ENCODE results near the gene RASA3.
"Not testable (repeated sequence)": the region's sequence is repeated elsewhere in the genome, so short reads cannot be mapped to it uniquely, and the experiment has no call there.

Gene RASA3

DNA sequence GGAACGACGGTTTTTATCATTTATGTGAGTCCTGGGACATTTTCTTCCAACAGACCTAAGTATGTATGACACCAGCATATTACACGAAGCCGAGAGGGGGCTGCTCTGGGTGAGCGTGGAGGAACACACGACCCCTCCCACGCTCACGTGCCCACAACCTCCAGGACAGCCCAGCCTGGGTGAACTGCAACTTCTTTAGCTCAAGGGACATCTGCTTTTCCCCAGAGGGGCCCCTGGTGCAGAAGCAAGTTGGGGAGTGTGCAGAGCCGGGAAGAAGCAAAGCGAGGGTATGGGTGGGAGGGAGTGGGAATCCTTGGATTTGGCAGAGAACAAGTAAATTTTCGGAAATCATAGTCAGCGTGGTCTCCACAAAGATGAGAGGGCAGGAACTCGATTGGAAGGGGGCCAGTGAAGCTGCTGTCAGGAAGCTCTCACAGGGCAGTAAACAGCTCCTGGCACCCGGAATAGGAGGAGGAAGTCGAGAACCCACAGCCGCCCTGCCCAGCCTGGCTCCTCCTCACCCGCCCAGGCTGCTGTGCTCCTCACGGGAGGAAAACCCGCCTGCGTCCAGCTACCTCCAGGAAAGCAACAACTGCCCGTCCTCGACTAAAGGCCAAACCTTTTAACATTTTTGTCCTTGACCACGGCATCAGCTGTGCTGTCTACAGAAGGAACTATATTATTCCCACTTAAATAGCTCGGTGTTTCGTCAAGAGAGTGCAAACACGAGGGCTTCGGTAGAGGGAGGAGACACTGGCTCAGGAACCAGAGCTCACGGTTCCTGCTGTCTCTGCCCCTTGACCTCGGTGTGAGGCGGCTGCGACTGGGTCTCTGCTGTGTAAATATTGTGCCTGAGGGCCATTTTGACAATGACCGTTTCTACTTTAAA, 29.5 kb upstream of the RASA3 start:
- FAIRE-seq = no peak
- DNase-seq (ENCODE audit: insufficient read length, low spot score) = no peak
- no peak for TF ChIP-seq CTCF (IDR thresholded peaks at IDR 0.05; ENCODE audit: insufficient read depth, missing control alignments)

GRCh38 chr13:114161028-114161556, 28.7 kb upstream of the RASA3 start:
- FAIRE-seq (no peak), DNase-seq (ENCODE audit: insufficient read length, low spot score) (no peak)
- TF ChIP-seq CTCF (IDR thresholded peaks at IDR 0.05; ENCODE audit: insufficient read depth, missing control alignments) = no peak

GRCh38 chr13:114158869-114159666, 26.6 kb upstream of the RASA3 start:
- not testable (repeated sequence) for DNase-seq (ENCODE audit: insufficient read length, low spot score); FAIRE-seq

DNA sequence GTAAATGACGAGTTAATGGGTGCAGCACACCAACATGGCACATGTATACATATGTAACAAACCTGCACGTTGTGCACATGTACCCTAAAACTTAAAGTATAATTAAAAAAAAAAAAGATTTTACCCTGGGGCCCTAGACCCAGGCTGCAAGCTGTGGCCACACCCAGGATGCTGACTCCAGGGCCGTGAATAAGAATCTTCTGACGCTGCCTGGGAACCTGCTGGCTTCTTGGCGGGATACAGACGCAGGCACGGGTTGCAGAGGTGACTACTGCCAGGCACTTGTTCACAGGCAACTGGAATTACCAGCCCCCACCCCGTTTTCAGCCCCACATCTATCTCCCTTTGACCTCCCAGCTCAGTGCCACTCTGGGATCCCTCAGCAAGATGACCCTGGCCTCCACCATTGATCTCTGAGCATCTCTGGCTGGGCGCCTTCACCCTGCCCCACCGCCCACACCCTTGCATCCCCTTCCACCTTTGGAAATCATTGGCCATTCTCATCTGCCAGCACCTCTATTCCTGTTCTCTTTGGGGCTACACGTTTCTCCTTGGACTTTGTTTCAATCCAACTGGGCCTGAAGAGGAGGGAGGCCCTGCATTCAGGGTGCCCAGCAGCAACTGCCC, 25.6 kb upstream of the RASA3 start:
- peak; percentile 3 for DNase-seq (ENCODE audit: insufficient read length, low spot score)
- TF ChIP-seq CTCF (IDR thresholded peaks at IDR 0.05; ENCODE audit: insufficient read depth, missing control alignments) = no peak
- no peak for FAIRE-seq

DNA sequence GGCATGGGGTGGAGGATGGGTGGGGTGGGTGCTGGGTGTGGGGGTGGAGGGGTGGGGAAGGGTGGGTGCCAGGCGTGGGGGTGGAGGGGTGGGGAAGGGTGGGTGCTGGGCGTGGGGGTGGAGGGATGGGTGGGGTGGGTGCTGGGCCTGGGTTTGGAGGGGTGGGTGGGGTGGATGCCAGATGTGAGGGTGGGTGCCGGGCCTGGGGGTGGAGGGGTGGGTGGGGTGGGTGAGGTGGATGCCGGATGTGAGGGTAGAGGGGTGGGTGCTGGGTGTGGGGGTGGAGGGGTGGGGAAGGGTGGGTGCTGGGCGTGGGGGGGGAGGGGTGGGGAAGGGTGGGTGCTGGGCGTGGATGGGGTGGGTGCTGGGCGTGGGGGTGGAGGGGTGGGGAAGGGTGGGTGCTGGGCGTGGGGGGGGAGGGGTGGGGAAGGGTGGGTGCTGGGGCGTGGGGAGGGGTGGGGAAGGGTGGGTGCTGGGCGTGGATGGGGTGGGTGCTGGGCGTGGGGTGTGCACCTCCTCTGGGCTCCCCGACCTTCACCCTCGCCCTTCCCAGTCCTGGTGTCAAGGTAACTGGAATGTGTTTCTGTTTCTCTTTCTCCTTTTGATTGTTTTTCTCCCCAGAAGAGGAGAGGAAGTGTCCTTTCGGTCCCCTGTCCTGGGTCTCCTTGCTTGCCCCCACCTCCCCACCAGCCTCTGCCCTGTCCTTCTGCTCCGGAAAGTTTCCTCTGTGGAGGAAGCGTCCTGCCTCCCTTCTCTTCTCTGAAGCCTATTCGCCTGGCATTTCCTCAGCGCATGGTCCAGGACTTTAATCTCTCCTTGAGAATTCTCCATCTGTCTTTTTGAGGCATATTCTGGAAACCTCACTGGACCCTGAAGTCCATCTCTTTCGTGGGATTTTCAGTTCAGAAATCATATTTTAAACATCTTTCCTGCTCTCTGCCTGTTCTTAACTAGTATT, 23.8 kb upstream of the RASA3 start:
- TF ChIP-seq CTCF (IDR thresholded peaks at IDR 0.05; ENCODE audit: insufficient read depth, missing control alignments) = no peak
- FAIRE-seq (no peak), DNase-seq (ENCODE audit: insufficient read length, low spot score) (peak; percentile 52)

DNA sequence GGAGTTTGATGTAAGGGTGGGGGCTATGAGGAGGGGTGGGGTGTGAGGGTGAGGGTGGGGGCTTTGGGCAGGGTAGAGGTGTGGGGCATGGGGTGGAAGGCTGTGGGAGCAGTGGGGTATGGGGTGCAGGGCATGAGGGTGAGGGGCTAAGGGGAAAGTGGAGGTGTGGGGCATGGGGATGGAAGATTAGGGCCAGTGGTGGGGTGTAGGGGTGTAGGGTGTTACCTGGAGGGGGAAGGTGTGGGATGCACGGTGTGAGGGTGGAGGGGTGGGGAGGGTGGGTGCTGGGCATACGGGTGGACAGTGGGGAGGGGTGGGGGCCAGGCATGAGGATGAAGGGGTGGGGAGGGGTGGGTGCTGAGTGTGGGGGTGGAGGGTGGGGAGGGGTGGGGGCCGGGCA, 22.9 kb upstream of the RASA3 start:
- no peak for FAIRE-seq
- peak; percentile 5 for DNase-seq (ENCODE audit: insufficient read length, low spot score)
- no peak for TF ChIP-seq CTCF (IDR thresholded peaks at IDR 0.05; ENCODE audit: insufficient read depth, missing control alignments)
